ENCODE measurements around the gene B3GNT3. TPM values are rescaled to one million over a fixed set of nuclear protein-coding genes. Genes with fewer than 3 reads are reported as not detected.

Gene B3GNT3
- total and polyA plus RNA-seq, 2 of the 8 experiments (the other 6 are each of a cell fraction or from before 2014, with no cell fraction given): 1.5 TPM

DNA sequence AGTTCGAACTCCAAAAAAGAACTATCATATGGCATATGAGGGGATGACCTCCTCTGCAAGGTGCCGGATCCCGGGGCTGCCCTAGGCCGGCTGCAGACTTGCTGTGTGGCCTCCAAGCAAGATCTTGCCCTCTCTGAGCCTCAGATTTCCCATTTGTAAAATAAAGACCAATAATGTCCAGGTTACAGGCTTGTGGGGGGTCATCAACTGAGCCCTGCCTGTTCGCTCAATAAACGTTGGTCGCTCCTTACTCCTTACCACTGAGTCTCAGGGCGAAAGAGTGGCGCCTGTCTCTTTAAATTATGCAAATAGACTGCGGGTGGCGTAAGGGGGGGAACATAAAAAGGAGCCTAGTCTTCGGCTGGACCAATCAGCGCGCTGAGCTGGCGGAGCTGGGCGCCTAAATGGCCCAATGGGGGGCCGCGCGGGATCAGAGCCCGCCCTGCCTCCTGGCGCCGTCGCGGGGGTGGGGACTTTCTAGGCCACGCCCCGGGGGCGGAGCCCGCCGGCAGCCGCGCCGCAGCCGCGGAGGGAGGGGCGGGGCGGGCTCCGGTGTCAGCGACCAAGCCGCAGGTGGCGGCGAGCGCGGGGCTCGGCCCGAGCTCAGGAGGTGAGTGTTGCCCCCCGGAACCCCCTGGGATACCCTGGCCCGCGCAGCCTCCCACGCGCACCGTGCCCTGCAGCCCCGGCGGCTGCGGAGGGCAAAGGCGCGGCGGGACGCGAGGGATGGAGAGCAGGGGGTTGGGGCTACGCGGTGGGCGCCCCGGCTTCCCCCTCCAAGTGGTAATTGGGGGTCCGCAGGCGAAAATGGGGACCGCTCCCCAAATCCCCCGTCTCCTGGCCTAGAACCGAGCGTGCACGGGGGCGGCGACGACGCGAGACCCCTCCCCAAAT is 47.5 kb upstream of the B3GNT3 start:
- H2BK12ac ChIP-seq (ENCODE audit: low read depth, low read length): no peak overlapping the region
- TF ChIP-seq SP1 (IDR thresholded peaks at IDR 0.05; ENCODE audit: low read depth, low read length) (peak; percentile 91), KDM4A (IDR thresholded peaks at IDR 0.05; ENCODE audit: low read depth, low read length, severe bottlenecking) (peak; percentile 92), HDAC6 (IDR thresholded peaks at IDR 0.05; ENCODE audit: low read depth, low read length) (no peak), RFX5 (IDR thresholded peaks at IDR 0.05; ENCODE audit: borderline replicate concordance, low read depth, low read length) (no peak), JUN (IDR thresholded peaks at IDR 0.05; ENCODE audit: low read depth, low read length) (no peak), RBBP5 (IDR thresholded peaks at IDR 0.05; ENCODE audit: borderline replicate concordance, low read depth, low read length) (no peak), PHF8 (conservative IDR thresholded peaks at IDR 0.05; ENCODE audit: low read depth, low read length) (peak; percentile 30; the same call in 1 of the 2 replicates), SP4 (IDR thresholded peaks at IDR 0.05; ENCODE audit: low read length) (no peak), SIRT6 (IDR thresholded peaks at IDR 0.05; ENCODE audit: low read length) (no peak), YY1 (IDR thresholded peaks at IDR 0.05; ENCODE audit: low read depth, low read length) (no peak)
- TF ChIP-seq, protein P1, sequence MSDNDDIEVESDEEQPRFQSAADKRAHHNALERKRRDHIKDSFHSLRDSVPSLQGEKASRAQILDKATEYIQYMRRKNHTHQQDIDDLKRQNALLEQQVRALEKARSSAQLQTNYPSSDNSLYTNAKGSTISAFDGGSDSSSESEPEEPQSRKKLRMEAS (IDR thresholded peaks at IDR 0.05): peak; percentile 73

More for the DNA sequence above, 47.5 kb upstream of the B3GNT3 start:
- Histone ChIP-seq H3K14ac (ENCODE audit: insufficient read length) (no peak overlapping the region), H3K4me1 (replicated peaks in 1 of 4; ENCODE audit: control insufficient read depth in 3 of 4, insufficient read depth in 4 of 4, low read length in 3 of 4) (peaks cover 0 to 5% (median under 1%) of the 10 kb centered on the region in 4 experiments; a peak in 4 of 7 replicates), H2BK15ac (ENCODE audit: low read length) (peak overlapping the region; percentile 55; the same call in 1 of the 2 replicates), H3K56ac (replicated peaks; ENCODE audit: insufficient read length, low read depth, low read length) (no peak overlapping the region), H2AFZ (ENCODE audit: low read length) (peak overlapping the region; percentile 67; the same call in 1 of the 2 replicates), H3K9me3 (ENCODE audit: insufficient read depth in 2 of 2, low read depth in 1 of 2, low read length in 1 of 2) (0 out of 4 replicates have a peak, but pooled peaks cover 0 to 1% of the 10 kb centered on the region in 2 experiments), H4K8ac (ENCODE audit: extremely low read depth, insufficient read depth, low read length) (peak overlapping the region; percentile 44; the same call in 1 of the 2 replicates), H3K18ac (ENCODE audit: extremely low read depth, low read length) (peak overlapping the region; percentile 62; the same call in 1 of the 2 replicates), H2BK5ac (ENCODE audit: low read depth, low read length) (peak overlapping the region; percentile 7; the same call in 1 of the 2 replicates), H3K27me3 (replicated peaks in 1 of 4; ENCODE audit: control insufficient read depth in 3 of 4, extremely low read depth in 1 of 4, insufficient read depth in 3 of 4, low read length in 3 of 4) (no peaks in the 10 kb centered on the region), H2AK5ac (ENCODE audit: low read depth, low read length) (no peak overlapping the region), H3K9ac (replicated peaks in 1 of 4; ENCODE audit: extremely low read depth in 1 of 4, low read depth in 3 of 4, low read length in 3 of 4) (no peak overlapping the region; a peak in 1 of 7 replicates), H3K23me2 (ENCODE audit: low read depth, low read length) (peaks cover 5% of the 10 kb centered on the region; the same call in 1 of the 2 replicates), H3K79me1 (ENCODE audit: low read depth, low read length) (no peaks in the 10 kb centered on the region), H4K5ac (ENCODE audit: insufficient read length, low read depth, low read length) (peak overlapping the region; percentile 50), H2BK20ac (ENCODE audit: low read length) (no peak overlapping the region), H3K79me2 (ENCODE audit: control insufficient read depth in 1 of 2, insufficient read depth in 2 of 2, low read length in 2 of 2) (no peaks in the 10 kb centered on the region), H3K4me2 (ENCODE audit: insufficient read depth in 1 of 2, low read depth in 2 of 2, low read length in 2 of 2) (peak overlapping the region; percentile 67 to 85), H3K23ac (ENCODE audit: insufficient read length) (no peak overlapping the region), H3K27ac (ENCODE audit: low read depth, low read length) (no peak overlapping the region), H4K91ac (replicated peaks; ENCODE audit: insufficient read length, low read length) (no peak overlapping the region), H3K4ac (replicated peaks; ENCODE audit: insufficient read length, low read depth, low read length) (no peak overlapping the region), H2BK120ac (replicated peaks; ENCODE audit: low read depth, low read length) (no peak overlapping the region), H4K20me1 (replicated peaks in 1 of 2; ENCODE audit: control insufficient read depth in 1 of 2, insufficient read depth in 2 of 2, low read length in 2 of 2) (peaks cover 0 to 3% of the 10 kb centered on the region in 2 experiments), H3K36me3 (ENCODE audit: control insufficient read depth in 2 of 4, insufficient read depth in 4 of 4, low read length in 3 of 4) (no peaks in the 10 kb centered on the region), H3K4me3 (ENCODE audit: extremely low read depth in 1 of 4, insufficient read depth in 2 of 4, low read depth in 3 of 4, low read length in 4 of 4) (peak overlapping the region; percentile 64 to 86 (median 78))
- 15% methylated on average over 30 of the region's 75 CpGs; no CpG with 5 or more reads in 1 of the 2 experiments for WGBS, 2 experiments (ENCODE audit: extremely low coverage in 1 of 2, insufficient coverage in 1 of 2, insufficient read length in 1 of 2, insufficient replicate concordance in 2 of 2, low coverage in 1 of 2, low lambda C conversion rate in 2 of 2, missing lambda C conversion rate in 1 of 2)
- ChIA-PET CTCF (ENCODE audit: partially characterized antibody) (interaction anchor here (0.6 to 1.5 kb wide), 3 partner anchors 14 to 27 kb away, joined by 3 to 7 read pairs (median 3); no protein-coding TSS in a partner anchor), POLR2A (ENCODE audit: partially characterized antibody) (interaction anchor here (0.9 to 1.8 kb wide), 2 partner anchors 9 to 61 kb away, joined by 3 to 6 read pairs; no protein-coding TSS in a partner anchor)
- DNase-seq (ENCODE audit: low read depth in 1 of 2, low spot score in 2 of 2) (peak; percentile 82 to 95), FAIRE-seq (no peak)
